PC-3 (cell line): ENCODE data around the gene TAOK1. TPM values are rescaled to one million over a fixed set of nuclear protein-coding genes. Genes with fewer than 3 reads are reported as not detected.

Experiments
- ATAC-seq: fragments of 200-7000 bp; cut with Tn5 transposase; 2 replicates; pipeline ENCODE4 v1.9.1; 2020; ENCODE audit warnings: mild to moderate bottlenecking, moderate library complexity
- BruUV-seq: library from RNA; stranded (reverse); fragments of 400-500 nt; replicated peaks from 2 replicates; lab custom pipeline; 2021; lab: Mats Ljungman, UMichigan
- CTCF ChIA-PET: fragments of 300-600 bp; sonication (Branson Sonifier 250); formaldehyde crosslinking; loops from one replicate; lab custom pipeline; 2022; ENCODE audit warnings: antibody characterized with exemption; lab: Charles Lee
- POLR2A ChIA-PET: fragments of 300-600 bp; sonication (Branson Sonifier 250); formaldehyde crosslinking; loops from one replicate; lab custom pipeline; 2022; ENCODE audit warnings: antibody characterized with exemption; ENCODE audit not compliant: unreplicated experiment; lab: Charles Lee
- DNase-seq: peaks from one replicate; pipeline ENCODE4 v3.0.0-alpha.2; 2015
- H2AFZ ChIP-seq: fragments of 300-600 bp; sonication (generic); 2 replicates; pipeline ENCODE4 v1.6.0; 2016; ENCODE audit warnings: antibody characterized with exemption, low read length
- H3F3A ChIP-seq: fragments of 300-600 bp; sonication (generic); one replicate; pipeline ENCODE4 v1.6.0; 2017; ENCODE audit warnings: antibody characterized with exemption, low read length, control low read depth, mild to moderate bottlenecking; ENCODE audit not compliant: unreplicated experiment
- H3K27ac ChIP-seq: fragments of 300-600 bp; sonication (generic); 2 replicates; pipeline ENCODE4 v1.5.1; 2016; ENCODE audit warnings: mild to moderate bottlenecking, low read length
- H3K27me3 ChIP-seq: fragments of 300-600 bp; sonication (generic); 2 replicates; pipeline ENCODE4 v1.6.1; 2016; ENCODE audit warnings: low read length, mixed read lengths
- H3K36me3 ChIP-seq: fragments of 300-600 bp; sonication (generic); 2 replicates; pipeline ENCODE4 v1.6.1; 2016; ENCODE audit warnings: low read depth, mixed run types, low read length, mixed read lengths
- H3K4me1 ChIP-seq: fragments of 300-600 bp; sonication (generic); 2 replicates; pipeline ENCODE4 v1.5.1; 2016; ENCODE audit warnings: low read length; ENCODE audit not compliant: insufficient read depth
- H3K4me2 ChIP-seq: fragments of 300-600 bp; sonication (generic); 2 replicates; pipeline ENCODE4 v1.6.0; 2016; ENCODE audit warnings: low read length
- H3K4me3 ChIP-seq: fragments of 300-600 bp; sonication (generic); 2 replicates; pipeline ENCODE4 v1.5.1; 2016; ENCODE audit warnings: mild to moderate bottlenecking, low read length, mixed read lengths
- H3K79me2 ChIP-seq: fragments of 300-600 bp; sonication (generic); 2 replicates; pipeline ENCODE4 v1.6.1; 2017; ENCODE audit warnings: low read length, mixed read lengths
- H3K9ac ChIP-seq: fragments of 300-600 bp; sonication (generic); 2 replicates; pipeline ENCODE4 v1.6.0; 2016; ENCODE audit warnings: mild to moderate bottlenecking, low read length
- H3K9me2 ChIP-seq: fragments of 300-600 bp; sonication (generic); replicated peaks from 2 replicates; pipeline ENCODE4 v1.6.1; 2016; ENCODE audit warnings: mixed run types, low read length, mixed read lengths
- H3K9me3 ChIP-seq: fragments of 300-600 bp; sonication (generic); 2 replicates; pipeline ENCODE4 v1.6.1; 2016; ENCODE audit warnings: low read length, mixed read lengths
- H4K20me1 ChIP-seq: fragments of 300-600 bp; sonication (generic); 2 replicates; pipeline ENCODE4 v1.6.1; 2016; ENCODE audit warnings: low read length, mixed read lengths
- EZH2 ChIP-seq: fragments of 300-600 bp; sonication (generic); IDR thresholded peaks from one replicate; pipeline ENCODE4 v1.6.1; 2017; ENCODE audit warnings: antibody characterized with exemption, mild to moderate bottlenecking, low read length; ENCODE audit not compliant: unreplicated experiment
- EZH2phosphoT487 ChIP-seq: fragments of 300-600 bp; sonication (generic); IDR thresholded peaks from 2 replicates; pipeline ENCODE4 v1.6.1; 2018; ENCODE audit warnings: mild to moderate bottlenecking, antibody characterized with exemption, low read length, borderline replicate concordance
- intact Hi-C: fragments of 100-400 bp; cut with micrococcal nuclease; formaldehyde crosslinking; loops from 2 replicates; pipeline ENCODE4 v1.9.0; 2023
- total RNA-seq: library from RNA; depleted of rRNA; stranded (reverse); fragments of >200 nt; gene quantifications from 2 replicates; pipeline ENCODE4 v1.2.3, GENCODE V29; 2014
- TF ChIP-seq, protein P1 (sequence below): fragments of 300-600 bp; sonication (generic); conservative IDR thresholded peaks from 2 replicates; pipeline ENCODE4 v1.5.1; 2017; ENCODE audit warnings: antibody characterized with exemption, low read depth, mild to moderate bottlenecking, low read length

Gene TAOK1
- total RNA-seq, 1 experiment from 2014 or later = 17.3 TPM

GRCh38 chr17:29396066-29396465 is 5.9 kb downstream of the TAOK1 start:
- Histone ChIP-seq H3K4me3 (no peak overlapping the region), H3K27me3 (no peaks in the 10 kb centered on the region), H3F3A (no peaks in the 10 kb centered on the region), H3K36me3 (no peaks in the 10 kb centered on the region), H4K20me1 (peaks cover 8% of the 10 kb centered on the region; the same call in 1 of the 2 replicates), H3K9ac (no peak overlapping the region), H3K4me1 (peaks cover 14% of the 10 kb centered on the region), H3K4me2 (no peak overlapping the region), H2AFZ (no peak overlapping the region), H3K27ac (no peak overlapping the region), H3K79me2 (peaks cover 83% of the 10 kb centered on the region), H3K9me2 (no peaks in the 10 kb centered on the region), H3K9me3 (no peaks in the 10 kb centered on the region)
- no peak for TF ChIP-seq EZH2phosphoT487
- TF ChIP-seq, protein P1, sequence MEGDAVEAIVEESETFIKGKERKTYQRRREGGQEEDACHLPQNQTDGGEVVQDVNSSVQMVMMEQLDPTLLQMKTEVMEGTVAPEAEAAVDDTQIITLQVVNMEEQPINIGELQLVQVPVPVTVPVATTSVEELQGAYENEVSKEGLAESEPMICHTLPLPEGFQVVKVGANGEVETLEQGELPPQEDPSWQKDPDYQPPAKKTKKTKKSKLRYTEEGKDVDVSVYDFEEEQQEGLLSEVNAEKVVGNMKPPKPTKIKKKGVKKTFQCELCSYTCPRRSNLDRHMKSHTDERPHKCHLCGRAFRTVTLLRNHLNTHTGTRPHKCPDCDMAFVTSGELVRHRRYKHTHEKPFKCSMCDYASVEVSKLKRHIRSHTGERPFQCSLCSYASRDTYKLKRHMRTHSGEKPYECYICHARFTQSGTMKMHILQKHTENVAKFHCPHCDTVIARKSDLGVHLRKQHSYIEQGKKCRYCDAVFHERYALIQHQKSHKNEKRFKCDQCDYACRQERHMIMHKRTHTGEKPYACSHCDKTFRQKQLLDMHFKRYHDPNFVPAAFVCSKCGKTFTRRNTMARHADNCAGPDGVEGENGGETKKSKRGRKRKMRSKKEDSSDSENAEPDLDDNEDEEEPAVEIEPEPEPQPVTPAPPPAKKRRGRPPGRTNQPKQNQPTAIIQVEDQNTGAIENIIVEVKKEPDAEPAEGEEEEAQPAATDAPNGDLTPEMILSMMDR = no peak
- TF ChIP-seq EZH2 = no peak
- ATAC-seq = no peak
- DNase-seq = no peak
- CTCF ChIA-PET = no interaction called here
- intact Hi-C loops = no loop called here
- POLR2A ChIA-PET = interaction anchor here (0.6 to 0.7 kb wide), 2 partner anchors 22 to 348 kb away, joined by 3 to 7 read pairs; no protein-coding TSS in a partner anchor
- BruUV-seq = no TSS peak

DNA sequence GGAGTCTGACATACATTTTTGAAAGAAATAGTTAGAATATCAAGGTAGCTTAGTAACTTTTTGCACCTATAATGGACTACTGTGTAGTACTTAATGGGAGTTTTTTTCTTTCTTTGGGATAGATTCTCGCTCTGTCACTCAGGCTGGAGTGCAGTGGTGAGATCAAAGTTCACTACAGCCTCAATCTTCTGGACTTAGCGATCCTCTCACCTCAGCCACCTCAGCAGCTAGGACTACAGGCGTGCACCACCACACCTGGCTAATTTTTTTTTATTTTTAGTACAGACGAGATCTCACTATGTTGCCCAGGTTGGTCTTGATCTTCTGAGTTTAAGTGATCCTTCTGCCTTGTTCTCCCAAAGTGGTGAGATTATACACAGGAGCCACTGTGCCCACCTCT is 9.5 kb downstream of the TAOK1 start:
- Histone ChIP-seq H3F3A (no peaks in the 10 kb centered on the region), H3K27me3 (no peaks in the 10 kb centered on the region), H3K4me3 (no peak overlapping the region), H2AFZ (no peak overlapping the region), H3K27ac (no peak overlapping the region), H3K9me2 (no peaks in the 10 kb centered on the region), H3K4me2 (no peak overlapping the region), H4K20me1 (no peaks in the 10 kb centered on the region), H3K9me3 (no peaks in the 10 kb centered on the region), H3K79me2 (peaks cover 77% of the 10 kb centered on the region), H3K9ac (no peak overlapping the region), H3K4me1 (no peaks in the 10 kb centered on the region), H3K36me3 (no peaks in the 10 kb centered on the region)
- TF ChIP-seq EZH2phosphoT487 (no peak), EZH2 (no peak)
- TF ChIP-seq, protein P1 = no peak
- ATAC-seq = no peak
- CTCF ChIA-PET = no interaction called here
- POLR2A ChIA-PET = no interaction called here
- no peak for DNase-seq
- intact Hi-C loops = no loop called here
- BruUV-seq = no TSS peak

DNA sequence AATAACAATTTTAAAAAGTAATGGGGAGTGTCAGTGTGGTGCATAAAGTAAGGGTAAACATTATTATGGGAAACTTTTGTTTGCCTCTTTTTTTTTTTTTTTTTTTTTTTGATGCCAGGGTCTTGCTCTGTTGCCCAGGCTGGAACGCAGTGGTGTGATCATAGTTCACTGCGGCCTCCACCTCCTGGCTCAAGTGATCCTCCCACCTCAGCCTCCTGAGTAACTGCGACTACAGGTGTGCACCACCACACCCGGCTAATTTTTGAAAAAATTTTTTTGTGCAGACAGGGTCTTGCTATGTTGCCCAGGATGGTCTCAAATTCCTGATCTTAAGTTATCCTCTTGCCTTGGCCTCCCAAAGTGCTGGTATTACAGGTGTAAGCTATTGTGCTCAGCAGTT is 10.7 kb downstream of the TAOK1 start:
- intact Hi-C loops = no loop called here
- Histone ChIP-seq H4K20me1 (no peaks in the 10 kb centered on the region), H3K9ac (no peak overlapping the region), H3K4me2 (no peak overlapping the region), H3F3A (no peaks in the 10 kb centered on the region), H3K27me3 (no peaks in the 10 kb centered on the region), H3K9me2 (no peaks in the 10 kb centered on the region), H3K36me3 (no peaks in the 10 kb centered on the region), H2AFZ (no peak overlapping the region), H3K79me2 (peaks cover 70% of the 10 kb centered on the region), H3K4me3 (no peak overlapping the region), H3K27ac (no peak overlapping the region), H3K4me1 (no peaks in the 10 kb centered on the region), H3K9me3 (no peaks in the 10 kb centered on the region)
- no TSS peak for BruUV-seq
- no peak for DNase-seq
- ChIA-PET POLR2A (no interaction called here), CTCF (no interaction called here)
- TF ChIP-seq, protein P1 = no peak
- TF ChIP-seq EZH2 (no peak), EZH2phosphoT487 (no peak)
- ATAC-seq = no peak
